MM.1S (cell line): ENCODE data around the gene ACOT4.
"Not testable (repeated sequence)": the region's sequence is repeated elsewhere in the genome, so short reads cannot be mapped to it uniquely, and the experiment has no call there.

Experiments
- EZH2phosphoT487 ChIP-seq: fragments of 300-600 bp; sonication (generic); IDR thresholded peaks from 2 replicates; pipeline ENCODE4 v1.6.1; 2018; ENCODE audit warnings: antibody characterized with exemption, low read length
- TF ChIP-seq, protein P1 (sequence below): fragments of 300-600 bp; sonication (generic); IDR thresholded peaks from 2 replicates; pipeline ENCODE4 v1.5.1; 2016; ENCODE audit warnings: antibody characterized with exemption, low read length, mixed read lengths

- TF ChIP-seq, protein P1, sequence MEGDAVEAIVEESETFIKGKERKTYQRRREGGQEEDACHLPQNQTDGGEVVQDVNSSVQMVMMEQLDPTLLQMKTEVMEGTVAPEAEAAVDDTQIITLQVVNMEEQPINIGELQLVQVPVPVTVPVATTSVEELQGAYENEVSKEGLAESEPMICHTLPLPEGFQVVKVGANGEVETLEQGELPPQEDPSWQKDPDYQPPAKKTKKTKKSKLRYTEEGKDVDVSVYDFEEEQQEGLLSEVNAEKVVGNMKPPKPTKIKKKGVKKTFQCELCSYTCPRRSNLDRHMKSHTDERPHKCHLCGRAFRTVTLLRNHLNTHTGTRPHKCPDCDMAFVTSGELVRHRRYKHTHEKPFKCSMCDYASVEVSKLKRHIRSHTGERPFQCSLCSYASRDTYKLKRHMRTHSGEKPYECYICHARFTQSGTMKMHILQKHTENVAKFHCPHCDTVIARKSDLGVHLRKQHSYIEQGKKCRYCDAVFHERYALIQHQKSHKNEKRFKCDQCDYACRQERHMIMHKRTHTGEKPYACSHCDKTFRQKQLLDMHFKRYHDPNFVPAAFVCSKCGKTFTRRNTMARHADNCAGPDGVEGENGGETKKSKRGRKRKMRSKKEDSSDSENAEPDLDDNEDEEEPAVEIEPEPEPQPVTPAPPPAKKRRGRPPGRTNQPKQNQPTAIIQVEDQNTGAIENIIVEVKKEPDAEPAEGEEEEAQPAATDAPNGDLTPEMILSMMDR = not testable (repeated sequence)
- not testable (repeated sequence) for TF ChIP-seq EZH2phosphoT487
Observed at GRCh38 chr14:73582102-73582979, 9.3 kb upstream of the ACOT4 start.
